ENCODE data around the gene MRFAP1. TPM values are rescaled to one million over a fixed set of nuclear protein-coding genes. Genes with fewer than 3 reads are reported as not detected.
A peak's percentile ranks its signal among the peaks of the same experiment; 100 is the strongest.
"Not testable (repeated sequence)": the region's sequence is repeated elsewhere in the genome, so short reads cannot be mapped to it uniquely, and the experiment has no call there.

MRFAP1 gene
- total RNA-seq, 2 experiments from 2014 or later = 91.3 to 107 TPM

DNA sequence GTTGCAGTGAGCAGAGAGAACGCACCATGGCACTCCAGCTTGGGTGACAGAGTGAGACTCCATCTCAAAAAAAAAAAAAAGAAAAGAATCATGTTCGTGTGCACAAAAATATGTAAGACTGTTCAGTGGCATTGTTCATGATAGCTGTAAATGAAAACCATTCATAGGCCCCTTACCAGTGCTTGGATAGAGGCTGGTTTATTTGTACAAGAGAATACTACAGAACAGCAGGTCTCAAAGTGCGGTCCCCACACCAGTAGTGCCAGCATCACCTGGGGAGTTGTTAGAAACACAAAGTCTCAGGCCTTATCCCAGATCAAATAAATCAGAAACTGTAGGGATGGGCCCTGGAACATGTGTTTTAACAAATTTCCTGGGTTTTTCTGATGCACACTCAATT is 12.7 kb upstream of the MRFAP1 start:
- Mint-ChIP-seq H3K36me3 (ENCODE audit: low read depth) (no peaks in the 10 kb centered on the region), H3K4me3 (no peak overlapping the region), H3K27ac (no peak overlapping the region), H3K27me3 (no peaks in the 10 kb centered on the region), H3K4me1 (no peaks in the 10 kb centered on the region), H3K9me3 (no peaks in the 10 kb centered on the region)
- no peak for DNase-seq
- POLR2A ChIA-PET = no interaction called here
- CTCF ChIA-PET = no interaction called here

DNA sequence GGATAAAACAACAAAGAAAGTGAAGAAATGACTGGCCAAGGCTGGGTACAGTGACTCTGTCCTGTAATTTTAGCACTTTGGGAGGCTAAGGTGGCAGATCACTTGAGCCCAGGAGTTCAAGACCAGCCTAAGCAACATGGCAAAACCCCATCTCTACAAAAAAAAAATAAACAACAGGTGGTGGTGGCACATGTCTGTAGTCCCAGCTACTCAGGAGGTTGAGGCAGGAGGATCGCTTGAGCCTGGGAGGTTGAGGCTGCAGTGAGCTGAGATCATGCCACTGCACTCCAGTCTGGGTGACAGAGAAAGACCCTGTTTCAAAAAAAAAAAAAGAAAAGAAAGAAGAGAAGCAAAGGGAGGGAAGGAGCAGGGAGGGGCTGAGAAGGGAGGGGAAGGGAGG is 12.0 kb upstream of the MRFAP1 start:
- H3K4me1 Mint-ChIP-seq; CTCF ChIA-PET; H3K36me3 Mint-ChIP-seq (ENCODE audit: low read depth); POLR2A ChIA-PET; DNase-seq; H3K9me3 Mint-ChIP-seq; H3K4me3 Mint-ChIP-seq; H3K27me3 Mint-ChIP-seq; H3K27ac Mint-ChIP-seq: not testable (repeated sequence)

GRCh38 chr4:6632125-6632524 is 8.4 kb upstream of the MRFAP1 start:
- peaks cover 8% of the 10 kb centered on the region for H3K4me1 Mint-ChIP-seq
- POLR2A ChIA-PET = no interaction called here
- H3K36me3 Mint-ChIP-seq (ENCODE audit: low read depth) = no peaks in the 10 kb centered on the region
- H3K4me3 Mint-ChIP-seq = no peak overlapping the region
- no peak overlapping the region for H3K27ac Mint-ChIP-seq
- no peaks in the 10 kb centered on the region for H3K9me3 Mint-ChIP-seq
- H3K27me3 Mint-ChIP-seq = no peaks in the 10 kb centered on the region
- CTCF ChIA-PET = interaction anchor here (1.5 kb wide), 1 partner anchor 68 kb away, joined by 3 read pairs; no protein-coding TSS in a partner anchor
- no peak for DNase-seq

DNA sequence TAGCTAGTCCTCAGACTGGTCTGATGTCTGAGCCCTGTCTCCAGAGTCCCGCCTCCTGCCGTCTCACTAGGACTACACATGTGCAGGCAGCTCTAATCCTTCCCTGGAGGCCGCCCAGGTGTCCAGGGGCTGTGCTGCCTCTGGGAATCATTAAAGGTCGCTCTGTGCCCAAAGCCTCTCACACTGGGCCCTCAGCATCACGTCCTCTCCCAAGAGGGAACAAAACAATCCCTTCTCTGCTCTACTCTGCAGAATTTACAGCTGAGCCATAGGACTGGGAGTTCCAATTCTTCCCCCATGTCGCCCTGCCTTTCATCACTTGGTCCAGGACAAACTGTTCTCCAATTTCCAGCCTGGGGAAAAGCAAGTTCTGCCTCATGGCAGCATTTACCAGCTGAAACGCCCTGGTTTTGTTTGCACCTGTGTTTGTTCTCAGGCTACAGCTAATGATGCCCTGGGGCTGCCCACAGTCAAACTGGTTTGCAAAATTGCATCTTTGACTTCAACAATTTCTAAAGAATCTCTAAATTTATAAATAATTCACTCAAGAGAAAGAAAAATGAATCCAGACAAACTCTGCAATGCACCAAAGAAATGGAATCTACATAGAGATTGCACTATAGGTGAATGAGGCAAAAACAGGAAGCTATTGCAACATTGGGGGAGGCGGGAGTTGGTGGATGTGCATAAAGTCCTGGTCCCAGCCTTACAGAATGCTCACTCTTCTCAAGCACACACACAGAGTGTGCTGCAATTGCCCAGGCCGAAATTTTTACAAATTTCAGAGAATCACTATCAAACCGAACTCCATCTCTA is 7.2 kb upstream of the MRFAP1 start:
- Mint-ChIP-seq H3K36me3 (ENCODE audit: low read depth) (no peaks in the 10 kb centered on the region), H3K27ac (no peak overlapping the region)
- DNase-seq = no peak

GRCh38 chr4:6634746-6635145 is 5.7 kb upstream of the MRFAP1 start:
- ChIA-PET POLR2A (no interaction called here), CTCF (no interaction called here)
- H3K27ac Mint-ChIP-seq = no peak overlapping the region
- no peak overlapping the region for H3K4me3 Mint-ChIP-seq
- peaks cover 10% of the 10 kb centered on the region for H3K4me1 Mint-ChIP-seq
- no peak for DNase-seq
- no peaks in the 10 kb centered on the region for H3K36me3 Mint-ChIP-seq (ENCODE audit: low read depth)
- no peaks in the 10 kb centered on the region for H3K9me3 Mint-ChIP-seq
- H3K27me3 Mint-ChIP-seq = no peaks in the 10 kb centered on the region

More for the DNA sequence above, 7.2 kb upstream of the MRFAP1 start:
- no peak overlapping the region for H3K4me3 Mint-ChIP-seq
- H3K27me3 Mint-ChIP-seq = no peaks in the 10 kb centered on the region
- ChIA-PET CTCF (interaction anchor here (1.0 kb wide), 1 partner anchor 24 kb away, joined by 3 read pairs; no protein-coding TSS in a partner anchor), POLR2A (no interaction called here)
- no peaks in the 10 kb centered on the region for H3K9me3 Mint-ChIP-seq
- H3K4me1 Mint-ChIP-seq = peaks cover 8% of the 10 kb centered on the region

GRCh38 chr4:6639137-6639680 is 1.3 kb upstream of the MRFAP1 start:
- Mint-ChIP-seq H3K36me3 (ENCODE audit: low read depth) (peaks cover 36% of the 10 kb centered on the region), H3K9me3 (no peaks in the 10 kb centered on the region)

GRCh38 chr4:6641164-6641970 is 882 bp downstream of the MRFAP1 start:
- H3K4me1 Mint-ChIP-seq = peaks cover 29% of the 10 kb centered on the region
- H3K36me3 Mint-ChIP-seq (ENCODE audit: low read depth) = peaks cover 39% of the 10 kb centered on the region
- H3K27me3 Mint-ChIP-seq = no peaks in the 10 kb centered on the region
- no peaks in the 10 kb centered on the region for H3K9me3 Mint-ChIP-seq
- H3K27ac Mint-ChIP-seq = peak overlapping the region; percentile 98
- POLR2A ChIA-PET = interaction anchor here (0.8 to 2.1 kb wide), 2 partner anchors 32 to 48 kb away, joined by 3 to 10 read pairs; a partner anchor contains a TSS
- peak; percentile 52 for DNase-seq
- peak overlapping the region; percentile 87 for H3K4me3 Mint-ChIP-seq
- CTCF ChIA-PET = interaction anchor here (0.9 to 2.0 kb wide), 7 partner anchors 17 to 333 kb away, joined by 3 to 8 read pairs (median 6); a partner anchor contains a TSS

More at GRCh38 chr4:6639137-6639680, 1.3 kb upstream of the MRFAP1 start:
- H3K27ac Mint-ChIP-seq = peak overlapping the region; percentile 73
- CTCF ChIA-PET = interaction anchor here (0.9 to 1.3 kb wide), 3 partner anchors 24 to 65 kb away, joined by 3 to 5 read pairs (median 4); no protein-coding TSS in a partner anchor
- peaks cover 29% of the 10 kb centered on the region for H3K4me1 Mint-ChIP-seq
- no peak for DNase-seq
- H3K4me3 Mint-ChIP-seq = peak overlapping the region; percentile 41
- H3K27me3 Mint-ChIP-seq = no peaks in the 10 kb centered on the region
- POLR2A ChIA-PET = no interaction called here

DNA sequence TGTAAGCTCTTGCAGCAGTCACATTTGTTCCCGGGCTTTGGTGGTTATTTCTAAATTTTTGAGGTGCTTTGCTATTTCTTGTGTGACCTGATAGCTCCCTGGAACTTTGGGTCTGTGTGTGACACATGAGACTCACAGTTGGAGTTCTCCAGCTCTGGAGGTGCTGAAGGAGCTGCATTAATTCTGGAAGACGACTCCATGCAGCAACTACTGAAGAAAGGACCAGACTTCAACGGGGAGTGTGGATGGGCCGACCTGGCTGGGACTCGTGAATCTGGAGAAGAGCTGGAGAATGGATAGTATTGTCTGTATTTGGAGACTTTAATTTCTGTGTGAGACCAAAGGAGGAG is 1.5 kb downstream of the MRFAP1 start:
- peak overlapping the region; percentile 98 for H3K27ac Mint-ChIP-seq
- POLR2A ChIA-PET = interaction anchor here (2.1 kb wide), 1 partner anchor 31 kb away, joined by 10 read pairs; a partner anchor contains a TSS
- no peak for DNase-seq
- peak overlapping the region; percentile 87 for H3K4me3 Mint-ChIP-seq
- no peaks in the 10 kb centered on the region for H3K27me3 Mint-ChIP-seq
- peaks cover 29% of the 10 kb centered on the region for H3K4me1 Mint-ChIP-seq
- no peaks in the 10 kb centered on the region for H3K9me3 Mint-ChIP-seq
- peaks cover 39% of the 10 kb centered on the region for H3K36me3 Mint-ChIP-seq (ENCODE audit: low read depth)
- CTCF ChIA-PET = interaction anchor here (0.9 to 1.7 kb wide), 2 partner anchors 16 to 22 kb away, joined by 3 to 6 read pairs; no protein-coding TSS in a partner anchor

GRCh38 chr4:6643141-6643847 is 2.8 kb downstream of the MRFAP1 start:
- no peaks in the 10 kb centered on the region for H3K9me3 Mint-ChIP-seq
- H3K27ac Mint-ChIP-seq = no peak overlapping the region
- no peak for DNase-seq
- peak overlapping the region; percentile 87 for H3K4me3 Mint-ChIP-seq
- POLR2A ChIA-PET = no interaction called here
- peaks cover 39% of the 10 kb centered on the region for H3K36me3 Mint-ChIP-seq (ENCODE audit: low read depth)
- peaks cover 29% of the 10 kb centered on the region for H3K4me1 Mint-ChIP-seq
- no peaks in the 10 kb centered on the region for H3K27me3 Mint-ChIP-seq
- CTCF ChIA-PET = interaction anchor here (0.7 to 1.2 kb wide), 3 partner anchors 13 to 373 kb away, joined by 3 to 4 read pairs (median 4); no protein-coding TSS in a partner anchor

- ChIA-PET CTCF (interaction anchor here (1.2 to 1.7 kb wide), 2 partner anchors 11 to 14 kb away, joined by 4 to 8 read pairs; no protein-coding TSS in a partner anchor), POLR2A (no interaction called here)
- Mint-ChIP-seq H3K27ac (no peak overlapping the region), H3K36me3 (ENCODE audit: low read depth) (peaks cover 39% of the 10 kb centered on the region), H3K4me1 (peaks cover 27% of the 10 kb centered on the region), H3K4me3 (no peak overlapping the region), H3K27me3 (no peaks in the 10 kb centered on the region), H3K9me3 (no peaks in the 10 kb centered on the region)
- no peak for DNase-seq
Measured at GRCh38 chr4:6644792-6645530, 4.5 kb downstream of the MRFAP1 start.

DNA sequence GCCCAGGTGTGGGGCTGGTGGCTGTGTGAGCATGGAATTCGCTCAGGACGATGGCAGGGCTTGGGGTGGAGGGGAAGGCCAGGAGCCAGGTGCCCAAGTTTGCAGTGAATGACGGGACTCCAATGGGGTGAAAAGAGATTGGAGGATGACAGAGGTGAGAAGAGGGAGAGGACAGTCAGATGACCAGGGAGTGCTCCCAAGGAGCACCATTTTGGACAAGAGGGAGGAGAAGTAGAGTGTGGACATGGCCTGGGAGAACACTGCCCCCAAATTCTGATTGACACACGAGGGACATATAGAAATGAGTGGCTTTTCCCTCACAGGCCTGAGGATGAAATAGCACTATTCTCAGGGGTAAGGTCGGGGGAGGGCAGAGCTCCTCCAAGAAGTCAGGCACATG is 6.7 kb downstream of the MRFAP1 start:
- ChIA-PET CTCF (interaction anchor here (1.0 to 1.4 kb wide), 4 partner anchors 9 to 267 kb away, joined by 3 to 6 read pairs (median 3); no protein-coding TSS in a partner anchor), POLR2A (no interaction called here)
- H3K27ac Mint-ChIP-seq = no peak overlapping the region

More for the DNA sequence above, 6.7 kb downstream of the MRFAP1 start:
- H3K9me3 Mint-ChIP-seq = no peaks in the 10 kb centered on the region
- no peak overlapping the region for H3K4me3 Mint-ChIP-seq
- H3K36me3 Mint-ChIP-seq (ENCODE audit: low read depth) = peaks cover 20% of the 10 kb centered on the region
- no peak for DNase-seq
- peaks cover 15% of the 10 kb centered on the region for H3K4me1 Mint-ChIP-seq
- H3K27me3 Mint-ChIP-seq = no peaks in the 10 kb centered on the region

All from activated CD4-positive, alpha-beta T cell treated with anti-CD3 and anti-CD28 coated beads, Interleukin-2, amount 10 ng/mL, durations not matched to agents 7 days and 5 days (primary cell).